Daoy (cell line): ENCODE results near the gene MDN1. TPM values are rescaled to one million over a fixed set of nuclear protein-coding genes. Genes with fewer than 3 reads are reported as not detected.
A peak's percentile ranks its signal among the peaks of the same experiment; 100 is the strongest.
"Not testable (repeated sequence)": the region's sequence is repeated elsewhere in the genome, so short reads cannot be mapped to it uniquely, and the experiment has no call there.

Experiments used
- DNase-seq: peaks from one replicate; pipeline ENCODE4 v3.0.0-alpha.2; 2015; ENCODE audit warnings: low read depth
- total RNA-seq: library from RNA; depleted of rRNA; stranded (reverse); fragments of >200 nt; shearing (Covaris generic); gene quantifications from 2 replicates; pipeline ENCODE4 v1.2.3, GENCODE V29; 2014

Gene MDN1
- total RNA-seq, 1 experiment from 2014 or later = 18.2 TPM

DNA sequence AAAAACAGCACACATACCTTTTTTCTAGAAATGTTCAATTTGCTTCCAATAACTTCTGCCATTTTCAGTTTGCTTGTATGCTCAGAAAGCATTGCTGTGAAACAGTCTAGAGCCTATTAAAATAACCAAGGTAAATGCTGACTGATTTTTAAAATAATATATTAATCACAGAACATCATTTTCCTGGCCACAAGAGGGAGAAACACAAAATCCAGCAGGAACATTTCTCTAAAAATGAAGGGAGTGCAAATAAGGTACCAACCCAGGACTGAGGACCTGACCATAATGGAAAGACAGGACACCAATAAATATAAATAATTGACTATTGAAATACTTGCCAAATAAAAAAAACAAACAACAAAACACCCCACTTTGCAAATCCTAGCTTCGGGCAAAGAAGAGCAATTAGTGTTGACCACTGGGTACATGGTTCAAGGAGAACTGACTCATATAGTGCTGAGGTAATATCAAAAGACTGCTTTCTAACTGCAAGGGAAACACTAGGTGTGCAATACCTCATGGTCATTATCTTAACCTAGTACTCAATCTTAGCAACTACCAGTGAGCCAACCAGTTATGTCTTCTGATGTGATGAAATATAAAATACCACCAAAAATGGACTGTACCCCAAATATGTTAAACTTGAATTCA is 42.9 kb downstream of the MDN1 start:
- no peak for DNase-seq

DNA sequence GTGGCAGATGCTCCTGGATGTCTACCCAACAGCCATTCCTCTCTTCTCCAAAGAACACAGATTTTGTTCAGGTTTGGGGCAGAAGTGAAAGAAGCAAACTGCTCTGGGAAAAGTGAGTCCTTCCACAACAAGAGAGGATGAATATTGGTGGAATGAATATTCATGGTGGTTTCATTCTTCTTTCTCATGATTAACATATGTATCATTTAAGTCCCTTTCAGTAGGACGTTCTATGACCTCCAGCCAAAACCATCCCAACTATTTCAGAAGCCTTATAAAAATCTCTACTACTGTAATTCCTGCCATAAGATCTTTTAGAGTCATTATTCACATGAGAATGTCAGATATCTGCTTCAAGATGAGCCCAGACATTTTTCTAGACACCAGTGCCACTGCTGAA is 44.4 kb downstream of the MDN1 start:
- DNase-seq = no peak

DNA sequence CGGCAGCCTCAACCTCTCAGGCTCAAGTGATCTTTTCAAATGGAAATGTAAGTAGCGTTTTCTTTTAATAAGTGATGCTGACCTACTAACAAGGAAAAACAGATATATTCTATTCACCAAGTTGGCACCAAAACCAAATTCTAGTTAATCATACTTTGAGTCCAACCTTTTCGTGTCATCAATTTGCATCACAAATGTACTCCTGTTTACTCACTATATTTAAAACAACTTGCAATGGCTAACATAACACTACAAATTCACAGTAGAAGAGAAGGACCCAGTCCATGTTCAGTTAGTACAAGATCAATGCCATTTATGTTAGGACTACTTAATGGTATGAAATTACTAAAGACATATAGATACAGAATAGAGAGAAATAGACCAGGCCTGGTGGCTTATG is 50.0 kb downstream of the MDN1 start:
- no peak for DNase-seq

DNA sequence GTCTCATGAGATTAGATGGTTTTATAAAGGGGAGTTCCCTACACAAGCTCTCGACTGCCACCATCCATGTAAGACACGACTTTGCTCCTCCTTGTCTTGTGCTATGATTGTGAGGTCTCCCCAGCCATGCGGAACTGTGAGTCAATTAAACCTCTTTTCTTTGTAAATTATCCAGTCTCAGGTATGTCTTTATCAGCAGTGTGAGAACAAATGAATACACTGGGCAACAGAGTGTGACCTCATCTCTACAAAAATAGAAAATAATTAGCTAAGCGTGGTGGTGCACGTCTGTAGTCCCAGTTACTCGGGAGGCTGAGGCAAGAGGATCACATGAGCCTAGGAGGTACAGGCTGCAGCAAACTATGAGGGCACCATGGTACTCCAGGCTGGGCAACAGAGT is 51.3 kb downstream of the MDN1 start:
- DNase-seq = no peak

DNA sequence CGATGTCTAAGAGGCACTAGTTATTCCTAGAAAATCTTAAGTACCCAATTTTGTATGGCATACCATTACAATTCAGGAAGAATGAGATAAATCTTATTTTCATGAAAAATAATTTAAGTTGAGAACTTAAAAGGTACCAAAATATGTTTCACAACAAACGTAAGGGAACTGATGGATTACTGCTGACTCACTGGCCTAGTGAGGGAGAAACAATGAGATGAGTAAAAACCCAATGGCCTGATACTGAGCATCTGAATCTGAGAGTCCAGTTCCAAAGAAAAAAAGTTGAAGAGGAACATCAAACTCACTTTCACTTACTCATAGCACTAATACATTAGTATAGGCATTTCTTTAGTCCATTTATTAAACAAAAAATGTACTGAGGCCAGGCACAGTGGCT is 56.0 kb downstream of the MDN1 start:
- no peak for DNase-seq

DNA sequence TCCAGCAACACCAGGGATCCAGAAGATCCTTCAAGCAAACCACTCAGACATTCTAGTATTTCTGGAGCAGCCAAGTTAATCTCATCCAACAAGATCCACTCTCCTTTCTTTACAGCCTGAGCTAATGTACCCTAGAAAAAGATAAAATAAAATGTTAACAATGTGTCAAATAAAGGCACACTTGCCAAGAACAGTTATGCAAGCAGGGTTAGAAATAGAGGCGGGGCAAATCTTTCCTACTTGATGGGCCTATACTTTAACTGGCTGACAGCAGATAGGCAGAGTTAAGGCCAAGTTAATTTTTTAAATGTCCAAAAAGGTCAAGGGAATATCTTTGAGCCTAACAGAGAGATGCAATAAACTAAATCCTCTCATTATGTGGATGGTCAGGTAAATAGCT is 60.8 kb downstream of the MDN1 start:
- DNase-seq = no peak

DNA sequence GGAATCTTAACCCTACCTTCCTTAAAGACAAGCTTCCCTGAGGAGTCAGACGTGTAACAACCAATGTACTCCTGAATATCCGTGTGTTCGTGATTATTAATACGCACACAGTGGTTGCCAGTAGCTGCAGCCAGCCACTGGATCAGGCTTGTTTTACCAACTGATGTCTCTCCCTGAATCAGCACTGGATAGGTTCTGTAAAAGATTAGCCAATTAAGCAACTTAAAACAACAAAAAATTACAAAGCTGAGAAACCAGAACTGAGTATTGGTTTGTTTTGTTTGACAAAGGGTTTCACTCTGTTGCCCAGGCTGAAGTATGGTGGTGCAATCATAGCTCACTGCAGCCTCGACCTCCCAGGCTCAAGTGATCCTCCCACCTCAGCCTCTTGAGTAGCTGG is 69.3 kb downstream of the MDN1 start:
- DNase-seq = no peak

DNA sequence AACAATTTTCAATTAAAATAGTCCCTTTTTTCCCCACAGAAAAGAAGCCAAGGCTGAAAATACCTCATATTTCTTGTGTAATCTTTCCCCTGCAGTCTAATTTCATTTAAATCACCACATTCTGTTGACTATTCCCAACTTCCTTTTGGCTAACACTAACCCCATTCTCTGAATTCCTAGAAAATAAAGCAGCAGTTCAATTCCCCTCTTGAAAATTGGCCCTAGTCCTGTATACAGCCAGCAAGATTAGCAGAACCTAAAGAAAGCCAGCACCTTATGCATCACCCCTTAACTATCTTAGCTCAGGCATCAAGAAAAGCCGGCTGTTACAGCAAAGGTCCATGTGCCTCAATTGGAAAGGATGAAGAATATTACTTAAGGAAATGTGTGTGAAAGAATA is 69.7 kb downstream of the MDN1 start:
- no peak for DNase-seq

DNA sequence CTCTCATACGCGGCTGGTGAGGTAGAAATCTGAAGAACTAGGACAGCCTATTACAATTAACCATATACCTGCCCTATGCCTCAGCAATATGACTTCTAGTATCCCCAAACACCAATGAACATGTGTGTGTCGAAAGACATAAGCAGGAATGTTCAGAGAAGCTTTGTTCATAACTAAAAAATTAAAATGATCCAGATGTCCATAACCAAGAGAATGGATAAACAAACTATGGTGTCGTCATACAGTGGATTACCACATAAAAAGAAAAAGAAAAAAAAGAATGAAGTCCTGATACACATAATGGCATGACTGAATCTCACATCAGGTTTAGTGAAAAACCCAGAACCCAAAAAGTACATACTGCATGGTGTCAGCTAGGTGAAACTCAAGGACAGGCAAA is 73.9 kb downstream of the MDN1 start:
- DNase-seq = no peak

DNA sequence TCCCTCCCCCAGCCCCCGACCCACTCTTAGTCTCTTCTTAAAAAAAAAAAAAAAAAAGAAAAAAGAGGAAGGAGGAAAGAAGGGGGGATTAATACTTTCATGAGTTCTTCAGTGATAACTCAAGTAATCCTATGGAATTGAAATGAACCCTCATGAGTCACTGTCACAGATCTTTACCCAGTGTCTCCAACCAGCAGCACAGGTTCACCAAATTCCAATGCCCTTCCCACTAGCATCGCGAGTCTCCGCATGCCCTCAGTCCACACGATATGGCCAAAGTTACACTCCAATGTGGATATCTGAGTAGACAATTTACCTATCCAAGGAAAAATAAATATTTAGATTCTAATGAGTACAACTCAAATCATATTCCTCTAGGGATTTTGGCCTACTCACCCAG is 74.5 kb downstream of the MDN1 start:
- DNase-seq = no peak

DNA sequence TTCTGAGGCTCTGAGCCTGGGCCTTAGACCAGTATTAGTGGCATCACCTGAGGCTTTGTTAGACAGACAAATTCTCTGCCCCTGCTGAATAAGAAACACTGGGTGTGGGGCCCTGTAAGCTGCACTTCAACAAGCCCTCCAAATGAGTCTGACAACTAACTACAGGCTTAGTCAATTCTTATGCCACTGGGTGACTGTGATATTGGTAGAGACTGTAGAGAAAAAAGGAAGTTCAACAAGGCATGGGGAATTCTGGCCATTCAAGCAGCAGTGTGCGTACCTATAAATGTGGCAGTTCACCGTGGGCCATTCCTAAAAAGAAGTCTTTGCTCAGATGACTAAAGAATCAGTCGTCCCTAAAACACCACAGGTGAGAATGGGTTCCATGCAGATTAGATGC is 82.7 kb downstream of the MDN1 start:
- no peak for DNase-seq

DNA sequence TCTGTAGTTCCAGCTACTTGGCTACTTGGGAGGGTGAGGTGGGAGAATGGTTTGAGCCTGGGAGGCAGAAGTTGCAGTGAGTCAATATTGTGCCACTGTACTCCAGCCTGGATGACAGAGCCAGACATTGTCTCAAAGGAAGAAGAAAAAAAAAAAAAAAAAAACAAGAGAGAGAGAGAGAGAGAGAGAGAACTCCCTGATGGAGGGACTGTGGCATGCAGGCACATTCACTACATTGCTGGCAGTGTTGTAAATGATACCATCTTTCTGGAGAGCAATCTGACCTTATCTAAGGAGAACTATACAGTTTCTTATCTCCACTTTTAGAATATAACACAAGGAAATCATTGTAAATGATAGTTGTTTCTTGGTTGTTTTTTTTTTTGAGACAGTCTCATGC is 85.1 kb downstream of the MDN1 start:
- DNase-seq = peak; percentile 1

DNA sequence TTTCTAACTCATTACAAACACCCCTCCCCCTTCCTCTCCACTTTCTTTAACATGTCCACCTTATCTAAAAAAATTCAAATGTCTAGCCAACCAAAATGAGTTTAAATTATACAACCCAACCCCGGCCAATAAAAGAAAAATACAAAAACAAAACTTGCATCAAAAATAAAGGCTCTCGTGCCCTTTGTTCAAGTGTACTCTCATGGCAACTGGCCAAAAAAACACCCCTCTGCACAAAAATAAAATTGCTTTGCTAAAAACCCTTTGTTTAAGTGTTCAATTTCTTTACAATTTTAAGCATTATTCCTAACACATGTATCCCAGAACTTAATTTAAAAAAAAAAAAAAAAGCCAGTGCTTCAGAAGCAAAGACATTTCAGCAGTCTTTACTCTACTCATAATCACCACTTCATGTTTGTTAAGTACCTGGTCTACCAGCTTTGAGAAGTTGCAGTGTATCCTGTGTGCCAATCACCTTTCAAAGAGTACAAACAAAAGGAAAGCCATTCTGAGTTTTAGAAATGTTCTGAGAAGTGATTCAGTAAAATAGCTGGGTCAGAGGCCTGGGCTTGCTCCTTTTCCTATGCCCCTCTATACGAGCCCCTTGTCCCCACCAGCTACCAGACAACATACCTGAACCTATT is 87.5 kb downstream of the MDN1 start:
- no peak for DNase-seq

DNA sequence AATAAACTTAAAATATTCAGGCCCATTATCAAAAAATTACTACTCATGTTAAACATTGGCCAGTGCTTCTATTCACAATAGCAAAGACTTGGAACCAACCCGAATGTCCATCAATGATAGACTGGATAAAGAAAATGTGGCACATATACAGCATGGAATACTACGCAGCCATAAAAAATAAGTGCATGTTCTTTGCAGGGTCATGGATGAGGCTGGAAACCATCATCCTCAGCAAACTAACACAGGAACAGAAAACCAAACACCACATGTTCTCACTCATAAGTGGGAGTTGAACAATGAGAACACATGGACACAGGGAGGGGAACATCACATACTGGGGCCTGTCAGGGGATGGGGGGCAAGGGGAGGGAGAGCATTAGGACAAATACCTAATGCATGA is 88.3 kb downstream of the MDN1 start:
- DNase-seq = not testable (repeated sequence)

DNA sequence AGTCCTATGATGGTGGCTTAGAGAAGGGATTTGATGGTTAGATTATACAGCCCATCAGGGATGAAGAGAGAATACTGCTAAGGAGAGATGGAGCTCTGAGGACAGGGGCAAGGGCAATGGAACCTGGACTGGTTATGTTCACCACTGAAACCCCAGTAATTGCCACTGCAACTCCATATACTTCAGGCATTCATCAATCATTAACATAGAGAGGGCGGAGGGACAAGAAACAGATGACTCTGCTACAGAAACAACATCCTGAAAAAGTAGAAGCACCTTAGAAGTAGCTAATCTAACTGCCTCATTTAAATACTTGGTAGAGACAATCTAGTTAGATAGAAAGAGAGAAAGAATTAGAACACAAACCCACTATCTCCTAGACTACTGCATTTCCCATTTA is 89.8 kb downstream of the MDN1 start:
- DNase-seq = no peak

DNA sequence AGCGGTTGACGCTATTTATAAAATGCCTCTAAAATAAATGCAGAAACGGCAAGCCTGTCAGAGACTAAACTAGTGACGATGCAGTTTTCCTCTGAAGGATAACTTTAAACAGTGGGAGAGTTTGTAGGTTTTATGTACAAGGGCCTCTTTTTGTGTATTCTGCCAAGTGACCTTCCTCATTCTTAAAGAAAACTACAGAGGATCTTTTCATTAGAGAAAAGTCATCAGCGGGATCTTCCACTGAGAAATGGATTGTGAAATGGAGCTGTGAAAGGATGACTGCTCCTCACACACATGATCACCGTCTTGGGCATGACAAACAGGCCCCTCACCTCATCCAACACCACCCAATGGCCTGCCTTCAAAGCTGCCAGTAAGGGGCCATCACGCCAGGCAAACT is 92.1 kb downstream of the MDN1 start:
- no peak for DNase-seq

DNA sequence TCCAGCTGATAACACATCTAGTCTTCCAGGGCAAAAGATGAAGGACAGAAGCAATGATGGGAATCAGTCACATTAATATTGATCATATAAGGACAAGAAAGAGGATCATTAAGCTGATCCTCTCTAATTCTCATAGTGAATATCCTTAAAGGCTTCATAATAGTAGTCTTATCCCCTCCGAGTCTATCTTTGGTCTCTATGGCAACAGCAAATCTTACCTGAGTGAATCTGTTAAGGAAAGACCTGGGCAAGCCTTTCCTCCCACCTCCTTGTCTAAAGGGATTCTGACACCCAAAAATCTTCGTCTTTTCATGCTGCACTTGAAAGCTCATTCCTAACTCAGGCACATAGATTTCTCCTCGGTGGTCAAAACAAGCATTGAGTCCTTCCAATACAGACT is 94.6 kb downstream of the MDN1 start:
- no peak for DNase-seq

DNA sequence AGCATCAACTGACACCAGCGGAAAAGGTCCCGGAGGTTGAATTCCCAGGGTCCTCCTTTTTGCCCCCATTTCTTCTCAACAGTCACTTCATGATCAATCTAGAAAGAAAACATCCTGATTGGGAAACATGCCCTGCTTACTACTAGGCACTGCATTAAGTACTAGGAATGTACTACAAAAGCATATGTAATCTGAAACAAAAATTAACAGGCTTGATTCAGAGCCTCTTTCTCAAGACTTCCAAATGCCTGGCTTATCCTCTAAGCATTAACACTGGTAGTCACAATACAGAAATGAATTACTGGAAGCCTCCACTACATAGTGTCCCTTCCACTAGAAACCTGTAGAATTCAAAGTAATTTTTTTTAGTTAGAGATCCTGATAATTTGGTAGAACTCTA is 96.5 kb downstream of the MDN1 start:
- DNase-seq = no peak

DNA sequence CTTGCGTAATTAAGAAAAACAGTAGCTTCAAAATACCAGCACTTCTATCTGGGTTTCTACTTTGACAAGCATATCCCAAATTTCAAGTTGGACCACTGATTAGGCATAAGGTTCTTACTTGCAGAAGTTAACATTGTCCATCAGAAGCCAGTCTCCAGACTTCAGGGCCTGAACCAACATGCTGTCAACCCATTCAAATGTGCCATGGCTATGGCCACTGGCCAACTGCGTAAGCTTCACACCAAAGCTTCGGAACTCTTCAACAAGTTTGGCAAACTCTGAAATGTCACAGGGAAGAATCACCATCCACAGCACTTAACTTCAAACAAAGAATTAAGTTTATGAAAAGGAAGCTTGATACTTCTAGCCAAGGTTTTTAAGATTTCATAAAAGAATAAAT is 103.1 kb downstream of the MDN1 start:
- DNase-seq = no peak

DNA sequence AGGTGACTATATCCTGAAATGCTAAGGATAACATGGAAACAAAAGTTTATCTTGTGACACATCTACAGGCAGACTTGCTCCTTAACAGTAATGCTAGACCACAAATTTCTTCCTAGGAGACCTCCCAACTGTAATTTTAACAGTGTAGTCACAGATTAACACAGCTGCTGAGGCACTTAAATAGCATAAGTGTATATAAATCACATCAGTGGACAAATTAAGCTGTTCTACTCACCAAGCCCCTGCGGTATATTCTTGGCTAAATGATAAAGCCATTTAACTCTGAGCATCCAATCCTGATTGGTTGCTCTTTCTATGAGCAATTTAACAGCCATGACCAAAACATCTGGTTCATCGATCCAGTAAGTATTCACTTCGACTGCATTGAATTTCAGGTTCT is 107.8 kb downstream of the MDN1 start:
- DNase-seq = no peak

DNA sequence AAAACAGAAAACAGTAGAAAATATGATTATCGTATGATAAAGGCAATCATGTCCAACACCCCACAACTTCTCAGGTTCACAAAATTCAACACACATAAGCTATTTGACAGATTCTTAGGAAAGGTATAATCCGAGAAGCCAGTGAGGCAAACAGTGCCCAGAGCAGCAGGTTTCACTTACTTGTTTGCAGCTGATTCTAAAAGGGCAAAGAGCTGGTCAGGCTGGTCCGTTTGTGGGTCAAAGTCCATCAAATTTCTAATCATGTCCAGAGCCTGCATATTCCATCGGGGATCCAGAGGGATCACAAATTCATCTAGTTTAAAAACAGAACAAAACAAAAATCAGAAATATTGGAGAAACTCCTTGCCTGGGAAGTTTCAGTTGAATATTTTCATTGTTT is 111.3 kb downstream of the MDN1 start:
- no peak for DNase-seq

DNA sequence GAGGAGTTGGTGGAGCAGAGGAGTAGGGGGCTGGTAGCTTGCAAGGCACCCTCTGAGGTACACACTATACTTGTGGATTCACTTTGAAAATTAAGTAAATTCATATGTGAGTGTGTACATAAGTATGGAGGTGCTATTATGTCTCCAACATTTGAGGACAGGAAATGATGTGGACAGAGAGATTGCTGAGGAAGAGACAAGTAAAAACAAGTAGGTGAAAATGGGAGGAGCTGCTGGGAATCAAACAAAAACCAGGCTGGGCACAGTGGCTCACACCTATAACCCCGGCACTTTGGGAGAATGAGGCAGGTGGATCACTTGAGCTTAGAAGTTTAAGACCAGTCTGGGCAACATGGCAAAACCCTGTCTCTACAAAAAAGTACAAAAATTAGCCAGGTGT is 111.8 kb downstream of the MDN1 start:
- DNase-seq = no peak

DNA sequence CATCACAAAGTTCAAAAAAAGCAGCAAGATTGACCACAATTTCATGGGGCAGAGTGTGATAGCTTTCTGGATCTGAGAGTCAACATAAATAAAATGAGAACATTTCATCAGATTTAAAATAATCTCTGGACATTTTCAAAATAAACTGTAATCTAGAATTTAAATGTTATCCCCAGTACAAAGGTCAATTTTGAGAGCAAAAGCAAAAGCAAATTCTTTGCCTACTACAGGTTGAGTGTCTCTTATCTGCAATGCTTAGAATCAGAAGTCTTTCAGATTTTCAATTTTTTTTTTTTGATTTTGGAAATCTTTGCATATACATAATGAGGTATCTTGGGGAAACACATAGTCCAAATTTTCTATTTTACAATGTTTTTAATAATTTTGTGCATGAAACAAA is 113.5 kb downstream of the MDN1 start:
- no peak for DNase-seq

DNA sequence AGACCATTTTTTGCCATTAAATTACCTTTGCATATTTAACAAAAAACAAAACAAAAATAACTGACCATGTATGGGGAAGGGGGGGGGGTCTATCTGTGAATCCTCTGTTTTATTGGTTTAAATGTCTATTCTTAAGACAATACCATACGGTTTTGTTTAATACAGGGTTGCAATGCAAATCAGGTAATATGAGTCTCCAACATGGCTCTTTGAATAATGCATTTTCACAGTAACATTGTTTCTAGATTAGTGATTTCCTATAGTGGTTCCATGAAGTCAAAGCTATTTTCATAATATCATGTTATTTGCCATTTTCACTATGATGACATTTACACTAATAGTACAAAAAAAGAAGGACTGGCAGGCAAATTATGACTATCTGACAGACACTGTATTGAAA is 116.3 kb downstream of the MDN1 start:
- no peak for DNase-seq
